Measurements from ENCODE around the gene CEPT1.

The CEPT1 gene

GRCh38 chr1:111216751-111217150 is 76.7 kb downstream of the CEPT1 start:
- Histone ChIP-seq H3K27ac (ENCODE audit: low read depth, low read length) (no peak overlapping the region), H3K36me3 (ENCODE audit: insufficient read depth, low read length) (no peaks in the 10 kb centered on the region), H3K9me3 (ENCODE audit: low read length) (no peaks in the 10 kb centered on the region), H3K4me3 (ENCODE audit: low read depth in 1 of 2, low read length in 2 of 2) (no peak overlapping the region), H3K9ac (ENCODE audit: low read length) (no peak overlapping the region), H3K27me3 (ENCODE audit: control insufficient read depth in 1 of 2, insufficient read depth in 2 of 2, low read length in 2 of 2) (no peaks in the 10 kb centered on the region), H3K4me1 (ENCODE audit: insufficient read depth, low read length) (no peaks in the 10 kb centered on the region)

GRCh38 chr1:111217183-111217910 is 77.3 kb downstream of the CEPT1 start:
- Histone ChIP-seq H3K9me3 (ENCODE audit: low read length) (no peaks in the 10 kb centered on the region), H3K27ac (ENCODE audit: low read depth, low read length) (no peak overlapping the region), H3K4me3 (ENCODE audit: low read depth in 1 of 2, low read length in 2 of 2) (no peak overlapping the region), H3K4me1 (ENCODE audit: insufficient read depth, low read length) (peaks cover under 1% of the 10 kb centered on the region), H3K9ac (ENCODE audit: low read length) (no peak overlapping the region), H3K27me3 (ENCODE audit: control insufficient read depth in 1 of 2, insufficient read depth in 2 of 2, low read length in 2 of 2) (no peaks in the 10 kb centered on the region), H3K36me3 (ENCODE audit: insufficient read depth, low read length) (no peaks in the 10 kb centered on the region)

GRCh38 chr1:111218701-111219556 is 78.9 kb downstream of the CEPT1 start:
- Histone ChIP-seq H3K27ac (ENCODE audit: low read depth, low read length) (no peak overlapping the region), H3K36me3 (ENCODE audit: insufficient read depth, low read length) (no peaks in the 10 kb centered on the region)

GRCh38 chr1:111219557-111220286 is 79.7 kb downstream of the CEPT1 start:
- Histone ChIP-seq H3K9me3 (ENCODE audit: low read length) (no peaks in the 10 kb centered on the region), H3K4me1 (ENCODE audit: insufficient read depth, low read length) (peaks cover 7% of the 10 kb centered on the region), H3K27ac (ENCODE audit: low read depth, low read length) (no peak overlapping the region), H3K9ac (ENCODE audit: low read length) (no peak overlapping the region), H3K36me3 (ENCODE audit: insufficient read depth, low read length) (no peaks in the 10 kb centered on the region), H3K4me3 (ENCODE audit: low read depth in 1 of 2, low read length in 2 of 2) (no peak overlapping the region), H3K27me3 (ENCODE audit: control insufficient read depth in 1 of 2, insufficient read depth in 2 of 2, low read length in 2 of 2) (no peaks in the 10 kb centered on the region)

More at GRCh38 chr1:111218701-111219556, 78.9 kb downstream of the CEPT1 start:
- Histone ChIP-seq H3K9ac (ENCODE audit: low read length) (no peak overlapping the region), H3K4me1 (ENCODE audit: insufficient read depth, low read length) (peaks cover 7% of the 10 kb centered on the region), H3K9me3 (ENCODE audit: low read length) (no peaks in the 10 kb centered on the region), H3K4me3 (ENCODE audit: low read depth in 1 of 2, low read length in 2 of 2) (no peak overlapping the region), H3K27me3 (ENCODE audit: control insufficient read depth in 1 of 2, insufficient read depth in 2 of 2, low read length in 2 of 2) (no peaks in the 10 kb centered on the region)

GRCh38 chr1:111220302-111220890 is 80.4 kb downstream of the CEPT1 start:
- H3K9ac ChIP-seq (ENCODE audit: low read length) = no peak overlapping the region
- no peak overlapping the region for H3K4me3 ChIP-seq (ENCODE audit: low read depth in 1 of 2, low read length in 2 of 2)
- no peaks in the 10 kb centered on the region for H3K9me3 ChIP-seq (ENCODE audit: low read length)
- no peaks in the 10 kb centered on the region for H3K36me3 ChIP-seq (ENCODE audit: insufficient read depth, low read length)
- H3K27ac ChIP-seq (ENCODE audit: low read depth, low read length) = no peak overlapping the region
- H3K4me1 ChIP-seq (ENCODE audit: insufficient read depth, low read length) = peaks cover 7% of the 10 kb centered on the region
- no peaks in the 10 kb centered on the region for H3K27me3 ChIP-seq (ENCODE audit: control insufficient read depth in 1 of 2, insufficient read depth in 2 of 2, low read length in 2 of 2)

GRCh38 chr1:111221276-111221632 is 81.2 kb downstream of the CEPT1 start:
- Histone ChIP-seq H3K9ac (ENCODE audit: low read length) (no peak overlapping the region), H3K4me1 (ENCODE audit: insufficient read depth, low read length) (peaks cover 7% of the 10 kb centered on the region), H3K4me3 (ENCODE audit: low read depth in 1 of 2, low read length in 2 of 2) (no peak overlapping the region), H3K9me3 (ENCODE audit: low read length) (no peaks in the 10 kb centered on the region), H3K27me3 (ENCODE audit: control insufficient read depth in 1 of 2, insufficient read depth in 2 of 2, low read length in 2 of 2) (no peaks in the 10 kb centered on the region), H3K36me3 (ENCODE audit: insufficient read depth, low read length) (no peaks in the 10 kb centered on the region), H3K27ac (ENCODE audit: low read depth, low read length) (no peak overlapping the region)

- Histone ChIP-seq H3K4me3 (ENCODE audit: low read depth in 1 of 2, low read length in 2 of 2) (no peak overlapping the region), H3K27me3 (ENCODE audit: control insufficient read depth in 1 of 2, insufficient read depth in 2 of 2, low read length in 2 of 2) (no peaks in the 10 kb centered on the region), H3K4me1 (ENCODE audit: insufficient read depth, low read length) (peaks cover 7% of the 10 kb centered on the region), H3K36me3 (ENCODE audit: insufficient read depth, low read length) (no peaks in the 10 kb centered on the region), H3K9me3 (ENCODE audit: low read length) (no peaks in the 10 kb centered on the region), H3K27ac (ENCODE audit: low read depth, low read length) (no peak overlapping the region), H3K9ac (ENCODE audit: low read length) (no peak overlapping the region)
Measured at GRCh38 chr1:111221633-111222291, 81.7 kb downstream of the CEPT1 start.

GRCh38 chr1:111222308-111223125 is 82.5 kb downstream of the CEPT1 start:
- H3K9me3 ChIP-seq (ENCODE audit: low read length) = no peaks in the 10 kb centered on the region
- peaks cover 9% of the 10 kb centered on the region for H3K4me1 ChIP-seq (ENCODE audit: insufficient read depth, low read length)
- no peaks in the 10 kb centered on the region for H3K36me3 ChIP-seq (ENCODE audit: insufficient read depth, low read length)
- H3K27ac ChIP-seq (ENCODE audit: low read depth, low read length) = no peak overlapping the region
- no peaks in the 10 kb centered on the region for H3K27me3 ChIP-seq (ENCODE audit: control insufficient read depth in 1 of 2, insufficient read depth in 2 of 2, low read length in 2 of 2)
- H3K4me3 ChIP-seq (ENCODE audit: low read depth in 1 of 2, low read length in 2 of 2) = no peak overlapping the region
- H3K9ac ChIP-seq (ENCODE audit: low read length) = no peak overlapping the region

- H3K27ac ChIP-seq (ENCODE audit: low read depth, low read length) = no peak overlapping the region
Measured at GRCh38 chr1:111223126-111223685, 83.2 kb downstream of the CEPT1 start.

GRCh38 chr1:111225091-111225490 is 85.1 kb downstream of the CEPT1 start:
- H3K36me3 ChIP-seq (ENCODE audit: insufficient read depth, low read length) = no peaks in the 10 kb centered on the region
- no peaks in the 10 kb centered on the region for H3K27me3 ChIP-seq (ENCODE audit: control insufficient read depth in 1 of 2, insufficient read depth in 2 of 2, low read length in 2 of 2)
- no peaks in the 10 kb centered on the region for H3K9me3 ChIP-seq (ENCODE audit: low read length)
- no peak overlapping the region for H3K9ac ChIP-seq (ENCODE audit: low read length)
- no peak overlapping the region for H3K27ac ChIP-seq (ENCODE audit: low read depth, low read length)
- peaks cover 14% of the 10 kb centered on the region for H3K4me1 ChIP-seq (ENCODE audit: insufficient read depth, low read length)
- no peak overlapping the region for H3K4me3 ChIP-seq (ENCODE audit: low read depth in 1 of 2, low read length in 2 of 2)

More at GRCh38 chr1:111223126-111223685, 83.2 kb downstream of the CEPT1 start:
- H3K9me3 ChIP-seq (ENCODE audit: low read length) = no peaks in the 10 kb centered on the region
- no peaks in the 10 kb centered on the region for H3K36me3 ChIP-seq (ENCODE audit: insufficient read depth, low read length)
- H3K4me3 ChIP-seq (ENCODE audit: low read depth in 1 of 2, low read length in 2 of 2) = no peak overlapping the region
- H3K4me1 ChIP-seq (ENCODE audit: insufficient read depth, low read length) = peaks cover 14% of the 10 kb centered on the region
- H3K27me3 ChIP-seq (ENCODE audit: control insufficient read depth in 1 of 2, insufficient read depth in 2 of 2, low read length in 2 of 2) = no peaks in the 10 kb centered on the region
- H3K9ac ChIP-seq (ENCODE audit: low read length) = no peak overlapping the region
